HepG2 (cell line): ENCODE data around the gene GCDH. TPM values are rescaled to one million over a fixed set of nuclear protein-coding genes. Genes with fewer than 3 reads are reported as not detected.

Experiments used
- E2F1 ChIP-seq: sonication (generic); formaldehyde crosslinking; IDR thresholded peaks from 2 replicates; pipeline ENCODE4 v1.5.0; 2020; ENCODE audit warnings: missing genetic modification reagents
- GABPA ChIP-seq, 2 experiments: IDR thresholded peaks; 2 replicates each; pipeline ENCODE4 v1.6.1; 2011 to 2016; ENCODE audit warnings: low read depth in 2 of 2, low read length in 1 of 2, missing biosample characterization in 1 of 2, missing genetic modification characterization in 1 of 2
- HMG20A ChIP-seq: IDR thresholded peaks from 2 replicates; pipeline ENCODE4 v1.6.1; 2016; ENCODE audit warnings: borderline replicate concordance
- KAT8 ChIP-seq: IDR thresholded peaks from 2 replicates; pipeline ENCODE4 v1.6.1; 2016; ENCODE audit warnings: missing genetic modification reagents, missing compliant biosample characterization
- KDM2A ChIP-seq: sonication (generic); formaldehyde crosslinking; IDR thresholded peaks from 2 replicates; pipeline ENCODE4 v1.4.0; 2020; ENCODE audit warnings: low read depth, missing genetic modification reagents, borderline replicate concordance
- KLF12 ChIP-seq: sonication (generic); formaldehyde crosslinking; IDR thresholded peaks from 2 replicates; pipeline ENCODE4 v1.4.0; 2020; ENCODE audit warnings: missing genetic modification reagents, borderline replicate concordance
- MAFF ChIP-seq: IDR thresholded peaks from 2 replicates; pipeline ENCODE4 v1.6.1; 2011; ENCODE audit warnings: low read depth, low read length, improper control_type of control experiment
- MTA1 ChIP-seq: sonication (generic); formaldehyde crosslinking; IDR thresholded peaks from 2 replicates; pipeline ENCODE4 v1.4.0; 2020; ENCODE audit warnings: missing genetic modification reagents, mild to moderate bottlenecking, borderline replicate concordance
- NCOA2 ChIP-seq: sonication (generic); formaldehyde crosslinking; IDR thresholded peaks from 2 replicates; pipeline ENCODE4 v1.8.0; 2022; ENCODE audit warnings: inconsistent platforms
- NFKBIZ ChIP-seq: IDR thresholded peaks from 2 replicates; pipeline ENCODE4 v1.6.1; 2018; ENCODE audit warnings: missing genetic modification reagents, missing compliant biosample characterization
- NONO ChIP-seq, 2 experiments: fragments of 450-650 bp in 1 of 2; sonication (generic) in 1 of 2; formaldehyde crosslinking in 1 of 2; IDR thresholded peaks in 1 of 2; conservative IDR thresholded peaks in 1 of 2; 2 replicates each; pipeline versions ENCODE4 v1.6.1 to v1.8.0; 2017 to 2022; ENCODE audit warnings: mild to moderate bottlenecking in 1 of 2, missing genetic modification reagents in 1 of 2, moderate library complexity in 1 of 2
- NRL ChIP-seq: sonication (generic); formaldehyde crosslinking; IDR thresholded peaks from 2 replicates; pipeline ENCODE4 v1.5.0; 2020; ENCODE audit warnings: missing genetic modification reagents, mild to moderate bottlenecking, moderate library complexity, borderline replicate concordance
- ONECUT2 ChIP-seq: sonication (generic); formaldehyde crosslinking; IDR thresholded peaks from 2 replicates; pipeline ENCODE4 v1.4.0; 2020; ENCODE audit warnings: missing genetic modification reagents
- PAF1 ChIP-seq: IDR thresholded peaks from 2 replicates; pipeline ENCODE4 v1.6.1; 2016; ENCODE audit warnings: missing genetic modification reagents, missing compliant biosample characterization
- PAX8 ChIP-seq: sonication (generic); formaldehyde crosslinking; IDR thresholded peaks from 2 replicates; pipeline ENCODE4 v1.8.0; 2022; ENCODE audit warnings: mild to moderate bottlenecking, missing genetic modification reagents, borderline replicate concordance
- SRF ChIP-seq: IDR thresholded peaks from 2 replicates; pipeline ENCODE4 v1.6.1; 2011; ENCODE audit warnings: mild to moderate bottlenecking, low read depth, low read length, moderate library complexity
- TCF7L2 ChIP-seq: IDR thresholded peaks from 2 replicates; pipeline ENCODE4 v1.6.1; 2011; ENCODE audit warnings: mild to moderate bottlenecking, low read depth, low read length, moderate library complexity
- THAP8 ChIP-seq: sonication (generic); formaldehyde crosslinking; IDR thresholded peaks from 2 replicates; pipeline ENCODE4 v1.5.1; 2020; ENCODE audit warnings: missing genetic modification reagents, mild to moderate bottlenecking, borderline replicate concordance
- ZBTB49 ChIP-seq: sonication (generic); formaldehyde crosslinking; IDR thresholded peaks from 2 replicates; pipeline ENCODE4 v1.4.0; 2020; ENCODE audit warnings: missing genetic modification reagents, borderline replicate concordance
- ZKSCAN5 ChIP-seq: sonication (generic); formaldehyde crosslinking; IDR thresholded peaks from 2 replicates; pipeline ENCODE4 v1.5.1; 2020; ENCODE audit warnings: mild to moderate bottlenecking, missing genetic modification reagents
- ZNF3 ChIP-seq: IDR thresholded peaks from 2 replicates; pipeline ENCODE4 v1.7.0; 2017; ENCODE audit warnings: inconsistent platforms
- ZNF367 ChIP-seq: sonication (generic); formaldehyde crosslinking; IDR thresholded peaks from 2 replicates; pipeline ENCODE4 v1.4.0; 2020; ENCODE audit warnings: missing genetic modification reagents, borderline replicate concordance
- ZNF414 ChIP-seq: sonication (generic); formaldehyde crosslinking; IDR thresholded peaks from 2 replicates; pipeline ENCODE4 v1.5.0; 2020; ENCODE audit warnings: missing genetic modification reagents
- ZNF607 ChIP-seq: sonication (generic); formaldehyde crosslinking; IDR thresholded peaks from 2 replicates; pipeline ENCODE4 v1.5.1; 2020; ENCODE audit warnings: missing genetic modification reagents, mild to moderate bottlenecking, borderline replicate concordance
- ZNF672 ChIP-seq: sonication (generic); formaldehyde crosslinking; IDR thresholded peaks from 2 replicates; pipeline ENCODE4 v1.8.1; 2022; ENCODE audit warnings: missing genetic modification reagents
- ZNF7 ChIP-seq: IDR thresholded peaks from 2 replicates; pipeline ENCODE4 v1.6.1; 2016; ENCODE audit warnings: missing biosample characterization, missing genetic modification reagents
- polyA plus RNA-seq, 8 experiments: library from polyadenylated mRNA; depleted of rRNA in 3 of 8; stranded (reverse) in 7 of 8; unstranded in 1 of 8; fragments of >200 nt; fragmentation: Illumina TruSeq in 4 of 8; extraction: Trizol in 4 of 8; gene quantifications; 2 replicates each; pipeline versions ENCODE4 v1.2.1 to v1.2.3, GENCODE V29; 2011 to 2016; ENCODE audit warnings: low read depth in 4 of 8, missing spikeins in 1 of 8, mixed read lengths in 1 of 8; ENCODE audit not compliant: insufficient read depth in 1 of 8
- total RNA-seq, 5 experiments: library from RNA; depleted of rRNA; stranded (reverse); fragments of >200 nt; fragmentation: Illumina TruSeq; extraction: Trizol; gene quantifications; 2 replicates each; pipeline ENCODE4 v1.2.3, GENCODE V29; 2016; ENCODE audit warnings: low read depth in 1 of 5

The GCDH gene
- total and polyA plus RNA-seq, 2 of the 13 experiments (the other 11 are each of a cell fraction or from before 2014, with no cell fraction given), result 15.1 to 38.0 TPM

- TF ChIP-seq NONO (IDR thresholded peaks at IDR 0.05), result no peak
- TF ChIP-seq NONO (CRISPR knock-in tag; conservative IDR thresholded peaks at IDR 0.05), result peak; percentile 80
- TF ChIP-seq GABPA (IDR thresholded peaks at IDR 0.05; ENCODE audit: low read depth, low read length), result peak; percentile 93
- peak; percentile 99 for TF ChIP-seq GABPA (CRISPR knock-in tag; IDR thresholded peaks at IDR 0.05; ENCODE audit: low read depth)
- TF ChIP-seq NRL (CRISPR knock-in tag), result peak; percentile 92; the same call in 1 of the 2 replicates
- TF ChIP-seq ZNF414 (CRISPR knock-in tag), result no peak; the same call in 1 of the 2 replicates
- no peak for TF ChIP-seq PAF1 (CRISPR knock-in tag)
- no peak for TF ChIP-seq ZBTB49 (CRISPR knock-in tag)
- no peak for TF ChIP-seq HMG20A (CRISPR knock-in tag)
- TF ChIP-seq KLF12 (CRISPR knock-in tag), result no peak
- 0 out of 2 replicates have a peak, but pooled peaks have one; percentile 9 for TF ChIP-seq SRF
- TF ChIP-seq E2F1, result no peak
- no peak for TF ChIP-seq TCF7L2
- no peak for TF ChIP-seq ZKSCAN5 (CRISPR knock-in tag)
- no peak for TF ChIP-seq ZNF7
- peak; percentile 58; the same call in 1 of the 2 replicates for TF ChIP-seq PAX8 (CRISPR knock-in tag)
- TF ChIP-seq THAP8 (CRISPR knock-in tag), result no peak
- TF ChIP-seq ZNF607, result 0 out of 2 replicates have a peak, but pooled peaks have one; percentile 51
- peak; percentile 94 for TF ChIP-seq KAT8
- TF ChIP-seq ZNF3 (CRISPR knock-in tag), result no peak
- no peak for TF ChIP-seq ZNF672 (CRISPR knock-in tag)
- TF ChIP-seq KDM2A (CRISPR knock-in tag), result peak; percentile 86; the same call in 1 of the 2 replicates
- TF ChIP-seq MTA1 (CRISPR knock-in tag), result no peak; the same call in 1 of the 2 replicates
- TF ChIP-seq ONECUT2 (CRISPR knock-in tag), result no peak
- TF ChIP-seq NCOA2 (CRISPR knock-in tag), result 0 out of 2 replicates have a peak, but pooled peaks have one; percentile 38
- TF ChIP-seq MAFF, result no peak
- TF ChIP-seq ZNF367 (CRISPR knock-in tag), result 0 out of 2 replicates have a peak, but pooled peaks have one; percentile 58
- TF ChIP-seq NFKBIZ (CRISPR knock-in tag), result no peak
Observed at GRCh38 chr19:12933287-12934072, 42.5 kb downstream of the GCDH start, which contains the start of gene FARSA (continued).
